GM21528 (cell line): ENCODE results near the gene C2CD4D.
"Not testable (repeated sequence)": the region's sequence is repeated elsewhere in the genome, so short reads cannot be mapped to it uniquely, and the experiment has no call there.

Source experiments
- ATAC-seq: cut with Tn5 transposase; IDR thresholded peaks from one replicate; pipeline ENCODE4 v1.9.1; 2021; ENCODE audit warnings: mild to moderate bottlenecking, moderate library complexity; ENCODE audit not compliant: unreplicated experiment, low FRiP score

Gene C2CD4D

GRCh38 chr1:151859891-151860293 lies 20.3 kb upstream of the C2CD4D start:
- no peak for ATAC-seq

GRCh38 chr1:151858886-151859665 lies 19.5 kb upstream of the C2CD4D start:
- ATAC-seq = no peak

GRCh38 chr1:151858030-151858746 lies 18.6 kb upstream of the C2CD4D start:
- ATAC-seq = no peak

GRCh38 chr1:151855933-151856332 lies 16.3 kb upstream of the C2CD4D start:
- ATAC-seq = no peak

- not testable (repeated sequence) for ATAC-seq
These were observed 15.9 kb upstream of the C2CD4D start for GRCh38 chr1:151855516-151855915.

- ATAC-seq = no peak
These were observed 15.0 kb upstream of the C2CD4D start for GRCh38 chr1:151854658-151855057.

- ATAC-seq = no peak
These were observed 13.9 kb upstream of the C2CD4D start, which contains the start of gene THEM5 for GRCh38 chr1:151853411-151853943. TSS of gene THEM5 (minus strand) at chr1:151853712. CDS start at chr1:151853565, 147 bp downstream.

GRCh38 chr1:151852733-151853132 lies 13.1 kb upstream of the C2CD4D start:
- no peak for ATAC-seq

- ATAC-seq = no peak
These were observed 12.3 kb upstream of the C2CD4D start for GRCh38 chr1:151851886-151852285.

- ATAC-seq = no peak
These were observed 10.3 kb upstream of the C2CD4D start for GRCh38 chr1:151849871-151850270.

GRCh38 chr1:151849126-151849525 lies 9.5 kb upstream of the C2CD4D start:
- ATAC-seq = no peak

- no peak for ATAC-seq
These were observed 8.4 kb upstream of the C2CD4D start for GRCh38 chr1:151847867-151848596.

- no peak for ATAC-seq
These were observed 7.1 kb upstream of the C2CD4D start for GRCh38 chr1:151846686-151847237.

GRCh38 chr1:151846062-151846568 lies 6.5 kb upstream of the C2CD4D start:
- no peak for ATAC-seq

GRCh38 chr1:151843398-151843797 lies 3.8 kb upstream of the C2CD4D start:
- ATAC-seq = no peak

- no peak for ATAC-seq
These were observed 1.5 kb upstream of the C2CD4D start for GRCh38 chr1:151841141-151841540.

GRCh38 chr1:151840421-151840820 lies 801 bp upstream of the C2CD4D start:
- no peak for ATAC-seq

GRCh38 chr1:151839082-151839412 lies 573 bp downstream of the C2CD4D start:
- no peak for ATAC-seq

- no peak for ATAC-seq
These were observed 1.2 kb downstream of the C2CD4D start for GRCh38 chr1:151838222-151839081.

- no peak for ATAC-seq
These were observed 1.8 kb downstream of the C2CD4D start for GRCh38 chr1:151837884-151838221.
